GM19099 (cell line): ENCODE data around the gene TSPAN19.

Experiments
- POLR2A ChIP-seq: IDR thresholded peaks from 3 replicates; pipeline ENCODE4 v1.6.1; 2011; ENCODE audit warnings: low read depth; ENCODE audit not compliant: insufficient read length; ENCODE audit errors: extremely low read depth

TSPAN19 gene

DNA sequence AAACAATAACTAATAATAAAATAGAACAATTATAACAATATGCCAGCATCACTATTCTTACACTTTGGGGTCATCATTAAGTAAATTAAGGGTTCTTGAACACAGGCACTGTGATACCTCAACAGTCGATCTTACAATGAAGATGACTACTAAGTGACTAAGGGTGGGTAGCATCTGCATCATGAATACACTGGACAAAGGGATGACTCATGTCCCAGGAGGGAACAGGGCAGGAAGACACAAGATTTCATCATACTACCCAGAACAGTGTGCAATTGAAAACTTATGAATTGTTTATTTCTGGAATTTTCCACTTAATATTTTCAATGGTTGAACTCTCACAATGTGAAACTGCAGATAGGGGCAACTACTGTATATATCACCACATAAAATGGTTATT is 19.7 kb downstream of the TSPAN19 start:
- no peak for TF ChIP-seq POLR2A

DNA sequence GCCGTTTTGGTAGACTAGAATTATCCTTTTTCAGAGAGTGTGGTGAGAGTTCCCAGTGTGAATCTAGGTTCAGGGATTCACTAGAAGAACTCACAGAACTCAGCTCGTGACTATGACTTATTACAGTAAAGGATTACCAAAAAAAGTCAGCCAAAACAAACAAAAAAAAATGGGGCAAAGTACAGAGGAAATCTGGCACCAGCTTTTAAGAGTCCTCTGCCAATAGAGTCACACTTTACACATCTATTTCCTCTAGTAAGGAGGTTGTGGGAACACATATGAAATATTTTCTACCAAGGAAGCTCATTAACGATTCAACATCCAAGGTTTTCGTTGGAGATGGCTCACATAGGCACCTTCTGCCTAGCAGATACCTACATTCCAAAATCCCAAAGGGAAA is 28.2 kb downstream of the TSPAN19 start:
- no peak for TF ChIP-seq POLR2A

DNA sequence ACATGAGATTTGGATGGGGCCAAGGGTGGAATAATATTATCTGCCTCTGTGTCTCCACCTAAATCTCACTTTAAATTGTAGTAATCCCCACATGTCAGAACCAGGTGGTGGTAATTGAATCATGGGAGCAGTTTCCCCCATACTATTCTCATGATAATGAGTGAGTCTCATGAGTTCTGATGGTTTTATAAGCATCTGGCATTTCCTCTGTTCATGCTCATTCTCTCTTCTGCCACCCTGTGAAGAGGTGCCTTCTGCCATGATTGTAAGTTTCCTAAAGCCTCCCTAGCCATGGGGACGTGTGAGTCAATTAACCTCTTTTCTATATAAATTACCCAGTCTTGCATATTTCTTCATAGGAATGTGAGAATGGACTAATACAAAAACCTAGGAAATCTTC is 29.9 kb downstream of the TSPAN19 start:
- no peak for TF ChIP-seq POLR2A

DNA sequence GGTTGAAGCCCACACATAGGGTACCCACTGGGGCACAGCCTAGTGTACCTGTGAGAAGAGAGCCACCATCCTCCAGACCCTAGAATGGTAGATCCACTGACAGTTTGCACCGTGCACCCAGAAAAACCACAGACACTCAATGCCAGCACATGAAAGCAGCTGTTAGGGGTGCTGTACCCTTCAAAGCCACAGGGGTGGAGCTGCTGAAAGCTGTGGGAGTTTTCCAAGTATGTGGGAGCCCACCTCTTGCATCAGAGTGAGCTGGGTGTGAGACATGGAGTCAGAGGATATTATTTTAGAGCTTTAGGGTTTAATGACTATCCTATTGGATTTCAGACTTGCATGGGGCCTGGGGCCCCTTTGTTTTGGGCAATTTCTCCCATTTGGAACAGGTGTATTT is 30.5 kb downstream of the TSPAN19 start:
- TF ChIP-seq POLR2A, result no peak

DNA sequence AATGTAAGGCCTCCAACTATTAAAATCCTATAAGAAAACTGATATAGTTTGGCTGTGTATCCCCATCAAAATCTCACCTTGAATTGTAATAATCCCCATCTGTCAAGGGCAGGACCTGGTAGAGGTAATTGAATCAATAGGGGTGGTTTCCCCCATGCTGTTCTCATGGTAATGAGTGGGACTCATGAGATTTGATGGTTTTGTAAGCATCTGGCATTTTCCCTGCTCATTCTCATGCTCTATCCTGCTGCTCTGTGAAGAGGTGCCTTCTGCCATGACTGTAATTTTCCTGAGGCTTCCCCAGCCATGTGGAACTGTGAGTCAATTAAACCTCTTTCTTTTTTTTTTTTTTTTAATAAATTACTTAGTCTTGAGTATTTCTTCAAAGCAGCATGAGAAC is 31.9 kb downstream of the TSPAN19 start:
- TF ChIP-seq POLR2A, result no peak

DNA sequence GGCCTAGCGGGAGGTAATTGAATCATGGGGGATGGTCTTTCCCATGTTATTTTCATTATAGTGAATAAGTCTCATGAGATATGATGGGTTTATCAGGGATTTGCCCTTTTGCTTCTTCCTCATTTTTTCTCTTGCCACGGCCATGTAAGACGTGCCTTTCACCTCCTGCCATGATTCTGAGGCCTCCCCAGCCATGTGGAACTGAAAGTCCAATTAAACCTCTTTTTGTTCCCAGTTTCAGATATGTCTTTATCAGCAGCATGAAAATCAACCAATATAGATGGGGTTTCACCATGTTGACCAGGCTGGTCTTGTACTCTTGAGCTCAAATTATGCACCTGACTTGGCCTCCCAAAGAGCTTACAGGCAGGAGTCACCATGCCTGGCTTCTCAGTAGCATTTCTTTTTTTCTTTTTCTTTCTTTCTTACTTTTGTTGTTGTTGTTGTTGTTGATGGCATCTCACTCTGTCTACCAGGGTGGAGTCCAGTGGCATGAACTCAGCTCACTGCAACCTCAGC is 33.2 kb downstream of the TSPAN19 start:
- no peak for TF ChIP-seq POLR2A

DNA sequence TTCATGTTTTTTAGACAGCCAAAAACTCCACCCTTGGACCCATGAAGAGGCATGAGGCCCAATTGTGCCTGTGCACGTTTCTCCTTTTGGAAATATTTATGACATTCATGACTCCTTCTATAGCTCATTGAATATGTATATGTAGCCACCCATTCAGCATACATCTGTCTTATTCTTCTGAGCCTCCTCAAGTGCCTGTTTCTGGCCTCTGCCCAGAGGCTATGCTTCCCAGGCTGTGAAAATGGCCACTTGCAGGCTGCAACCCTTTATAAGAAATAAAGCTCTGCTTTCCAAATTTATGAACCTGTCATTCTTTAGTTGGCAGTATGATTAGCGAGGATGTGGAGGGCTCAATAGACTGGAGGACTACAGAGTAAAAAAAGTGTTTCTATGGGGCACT is 35.3 kb downstream of the TSPAN19 start:
- no peak for TF ChIP-seq POLR2A

DNA sequence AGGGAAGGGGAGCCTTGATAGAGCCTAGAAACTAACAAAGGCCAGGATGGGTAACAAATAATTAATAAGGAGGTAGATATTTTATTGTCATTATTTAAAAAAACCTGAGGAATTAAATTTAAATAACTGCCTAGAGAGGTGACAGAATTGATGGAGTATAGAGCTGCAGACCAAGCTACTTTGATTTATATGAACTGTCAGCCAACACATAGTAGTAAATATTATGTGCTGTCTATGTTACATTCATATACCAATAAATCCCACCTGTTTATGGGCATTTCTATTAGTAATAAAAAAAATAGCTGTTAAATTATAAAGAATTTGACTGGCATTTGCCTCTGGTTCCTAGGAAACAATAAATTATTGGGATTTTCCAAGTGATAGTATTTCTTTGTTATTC is 37.7 kb downstream of the TSPAN19 start:
- TF ChIP-seq POLR2A, result no peak

DNA sequence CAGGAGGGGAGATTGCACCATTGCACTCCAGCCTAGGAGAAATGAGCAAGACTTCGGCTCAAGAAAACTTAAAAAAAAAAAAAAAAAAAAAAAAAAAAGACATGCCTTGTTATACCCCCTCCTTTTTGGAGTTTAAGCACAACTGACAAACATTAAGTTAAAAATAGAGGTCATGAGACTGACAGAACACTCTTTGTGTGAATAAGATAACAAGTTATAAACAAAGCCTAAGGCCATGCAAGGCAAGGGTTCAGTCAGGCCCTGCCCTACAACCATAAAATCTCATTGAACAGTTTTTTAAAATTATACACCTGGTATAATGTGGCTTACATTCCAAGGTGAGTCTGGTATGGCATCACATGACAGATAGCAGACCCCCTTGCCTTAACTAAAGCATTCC is 39.3 kb downstream of the TSPAN19 start:
- no peak for TF ChIP-seq POLR2A

DNA sequence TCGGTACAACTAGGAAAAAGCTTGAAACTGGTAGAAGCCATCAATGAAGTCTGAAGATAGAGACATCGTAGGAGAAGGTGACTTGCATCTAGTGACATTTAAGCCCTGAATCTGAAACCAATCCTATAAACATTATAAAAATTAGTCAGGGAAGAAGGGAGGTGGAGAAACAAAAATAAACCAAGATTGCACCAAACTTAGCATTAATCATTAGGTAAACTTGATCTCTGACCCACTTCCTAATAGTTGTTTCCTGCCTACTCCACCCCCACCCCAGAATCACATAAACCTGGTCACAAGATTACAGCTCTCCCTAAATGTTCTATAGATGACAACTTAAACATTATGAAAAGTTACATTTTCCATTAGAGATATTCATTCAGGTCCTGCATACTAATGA is 40.4 kb downstream of the TSPAN19 start:
- no peak for TF ChIP-seq POLR2A

DNA sequence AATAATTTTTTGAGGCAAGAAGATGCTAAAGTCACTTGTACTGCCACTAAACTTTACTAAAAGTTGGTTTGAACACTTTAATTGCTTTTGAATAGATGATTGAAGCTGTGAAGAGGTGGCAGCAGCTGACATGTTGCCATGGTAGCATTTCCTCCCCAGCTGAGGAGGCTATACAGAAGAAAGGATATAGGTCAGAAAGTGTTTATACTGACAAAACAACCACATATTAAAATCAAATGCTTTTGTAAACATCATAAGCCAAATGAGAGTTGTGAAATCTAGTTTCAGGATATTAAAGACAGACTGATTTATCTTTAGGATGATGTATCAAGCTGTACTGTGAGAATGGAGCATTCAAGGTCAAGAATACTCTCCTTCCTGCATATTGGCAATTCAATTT is 41.7 kb downstream of the TSPAN19 start:
- no peak for TF ChIP-seq POLR2A

DNA sequence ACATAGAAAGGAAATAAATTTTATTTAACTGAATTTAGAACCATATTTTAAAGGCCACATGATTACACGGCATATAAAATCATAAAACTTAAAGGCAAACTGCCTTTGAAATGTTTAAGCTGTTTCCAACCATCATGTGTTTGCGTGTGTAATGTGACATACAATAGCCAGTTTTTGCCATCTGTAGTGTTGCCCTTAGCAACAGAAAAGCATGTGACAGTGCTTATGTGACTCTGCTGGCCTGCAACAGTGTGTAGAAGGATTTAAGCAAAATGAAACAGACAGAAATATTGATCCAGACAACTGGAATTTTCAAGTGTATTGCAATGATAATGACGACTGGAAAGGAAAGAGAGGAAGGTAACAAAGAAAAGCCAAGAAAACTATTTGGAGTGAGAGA is 49.5 kb downstream of the TSPAN19 start:
- no peak for TF ChIP-seq POLR2A

DNA sequence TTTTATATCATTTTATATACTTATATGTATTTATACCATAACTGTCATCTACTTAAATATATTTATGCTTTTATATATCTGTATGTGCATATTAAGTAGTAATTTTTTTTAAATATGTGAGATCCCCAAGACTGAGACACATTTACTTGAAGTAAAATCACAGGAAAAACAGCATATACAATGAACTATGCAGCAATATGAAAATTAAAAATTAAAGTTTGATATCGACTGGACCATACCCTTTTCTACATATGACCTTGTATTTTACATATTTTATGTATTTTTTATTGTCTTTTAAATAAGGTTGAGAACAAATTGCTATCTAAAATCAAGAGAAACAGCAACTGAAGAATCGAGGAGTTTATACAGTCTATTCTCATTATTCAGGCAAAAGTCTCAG is 50.0 kb downstream of the TSPAN19 start:
- no peak for TF ChIP-seq POLR2A

DNA sequence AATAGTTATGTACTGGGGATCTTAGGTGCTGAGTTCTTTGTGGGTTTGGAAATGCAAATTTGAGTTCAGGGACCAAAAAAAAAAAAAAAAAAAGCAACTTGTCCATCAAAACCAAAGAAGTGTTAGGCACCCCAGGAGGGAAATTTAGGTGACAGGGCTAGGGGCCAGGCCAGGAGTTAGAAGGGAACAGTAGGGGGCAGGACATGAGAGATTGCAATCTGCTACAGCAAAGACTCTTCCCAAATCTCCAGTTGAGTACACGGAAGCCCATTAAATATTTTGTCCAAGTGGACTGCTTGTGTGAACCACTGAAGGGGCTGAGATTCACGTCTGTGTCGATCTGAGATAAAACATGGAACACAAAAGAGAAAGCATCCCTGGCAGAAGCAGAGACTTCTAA is 52.8 kb downstream of the TSPAN19 start:
- no peak for TF ChIP-seq POLR2A

DNA sequence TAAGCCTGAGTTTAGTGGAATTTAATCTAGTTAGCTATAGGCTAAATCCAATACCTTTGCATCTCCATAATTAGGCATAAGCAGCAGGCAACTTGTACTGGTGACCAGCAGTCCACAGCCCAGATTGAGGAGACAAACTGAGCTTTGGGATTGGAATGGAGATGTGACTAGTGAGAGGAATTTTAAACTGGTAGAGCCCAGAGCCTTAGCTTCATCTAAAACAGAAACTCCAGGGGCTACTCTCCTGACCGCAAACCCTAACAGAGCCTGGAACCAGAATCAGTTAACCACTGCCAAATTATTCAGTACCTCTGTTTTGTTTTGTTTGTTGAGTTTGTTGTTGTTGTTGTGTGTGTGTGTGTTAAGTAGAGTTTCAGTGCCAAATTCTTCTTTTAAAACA is 53.2 kb downstream of the TSPAN19 start:
- no peak for TF ChIP-seq POLR2A

DNA sequence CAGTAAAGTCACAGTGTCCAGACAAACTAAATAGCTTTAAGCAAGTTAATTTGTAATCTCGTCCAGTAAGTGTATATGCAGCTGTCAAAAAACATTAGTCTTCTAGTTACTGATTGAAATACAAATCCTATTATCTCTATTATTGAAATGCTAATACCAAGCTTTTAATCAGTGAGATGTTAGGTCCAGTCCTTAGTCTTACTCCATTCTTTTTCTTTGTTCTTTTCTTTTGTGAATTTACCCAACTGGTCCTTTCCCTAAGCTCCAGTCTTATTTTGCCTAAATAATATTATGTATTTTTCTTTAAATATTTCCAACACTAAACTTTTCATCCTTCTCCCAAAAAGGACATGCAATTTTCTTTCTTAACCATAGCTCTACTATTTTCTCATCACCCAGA is 57.2 kb downstream of the TSPAN19 start:
- TF ChIP-seq POLR2A, result no peak

DNA sequence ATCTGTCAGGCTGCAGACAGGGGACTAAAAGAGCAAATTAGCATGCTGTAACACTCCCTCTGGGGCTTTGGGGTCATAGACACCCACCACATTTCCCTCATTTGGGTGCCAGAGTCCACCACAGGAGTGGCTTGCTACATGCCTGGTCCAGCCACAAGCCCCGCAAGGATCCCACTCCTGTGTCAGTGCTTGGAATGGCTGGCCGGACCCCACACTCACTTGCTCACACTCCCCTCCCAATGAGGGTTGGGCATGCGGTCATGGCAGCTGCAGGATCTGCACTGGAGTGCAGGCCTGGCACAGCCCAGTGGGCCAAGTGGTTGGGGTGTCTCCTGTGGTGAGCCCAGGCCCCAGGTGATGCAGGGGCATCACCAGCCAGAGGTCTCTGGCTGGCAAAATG is 59.9 kb downstream of the TSPAN19 start:
- TF ChIP-seq POLR2A, result no peak
